Measurements from ENCODE around the gene NDST1.

The NDST1 gene

DNA sequence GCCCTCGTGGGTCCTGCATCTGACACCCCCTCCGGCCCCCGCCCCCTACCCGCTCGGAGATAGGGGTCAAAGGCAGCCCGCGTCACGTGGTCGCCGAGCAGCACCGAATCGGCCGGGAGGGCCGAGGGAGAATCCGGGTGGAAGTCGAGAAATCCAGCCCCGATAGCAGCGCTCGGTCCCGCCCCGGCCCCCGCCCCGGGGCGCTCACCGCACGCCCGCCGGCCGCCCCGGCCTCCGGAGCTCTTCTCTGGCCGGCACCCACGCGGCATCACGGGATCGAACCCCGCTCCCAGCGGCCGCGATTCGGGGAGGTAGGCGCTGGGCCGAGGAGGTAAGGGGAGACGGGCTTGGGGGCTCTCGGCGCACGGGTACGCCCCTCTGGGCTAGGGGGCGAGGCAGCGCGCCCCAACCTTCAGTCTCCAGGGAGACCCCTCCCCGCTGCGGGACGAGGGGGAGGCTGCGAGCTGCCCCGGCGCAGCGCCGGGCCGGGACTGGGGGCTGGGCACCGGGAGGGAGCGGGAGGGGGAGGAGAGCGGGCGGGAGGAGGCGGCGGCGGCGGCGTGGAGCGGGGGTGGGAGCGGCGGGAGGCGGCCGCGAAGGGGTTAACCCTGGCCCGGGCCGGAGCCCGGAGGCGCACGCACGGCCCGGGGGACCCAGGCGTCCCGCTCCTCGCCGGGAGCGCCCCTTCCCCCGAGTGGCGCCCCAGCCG, 22.1 kb upstream of the NDST1 start:
- H3K4me3 Mint-ChIP-seq: peak overlapping the region; percentile 67
- H3K9me3 Mint-ChIP-seq: no peaks in the 10 kb centered on the region
- DNase-seq (peak; percentile 38), ATAC-seq (peak; percentile 16)
- H3K27me3 Mint-ChIP-seq: peaks cover 5% of the 10 kb centered on the region
- no peak overlapping the region for H3K27ac Mint-ChIP-seq
- H3K4me1 Mint-ChIP-seq: peaks cover 18% of the 10 kb centered on the region
- H3K36me3 Mint-ChIP-seq (ENCODE audit: low read depth): no peaks in the 10 kb centered on the region

DNA sequence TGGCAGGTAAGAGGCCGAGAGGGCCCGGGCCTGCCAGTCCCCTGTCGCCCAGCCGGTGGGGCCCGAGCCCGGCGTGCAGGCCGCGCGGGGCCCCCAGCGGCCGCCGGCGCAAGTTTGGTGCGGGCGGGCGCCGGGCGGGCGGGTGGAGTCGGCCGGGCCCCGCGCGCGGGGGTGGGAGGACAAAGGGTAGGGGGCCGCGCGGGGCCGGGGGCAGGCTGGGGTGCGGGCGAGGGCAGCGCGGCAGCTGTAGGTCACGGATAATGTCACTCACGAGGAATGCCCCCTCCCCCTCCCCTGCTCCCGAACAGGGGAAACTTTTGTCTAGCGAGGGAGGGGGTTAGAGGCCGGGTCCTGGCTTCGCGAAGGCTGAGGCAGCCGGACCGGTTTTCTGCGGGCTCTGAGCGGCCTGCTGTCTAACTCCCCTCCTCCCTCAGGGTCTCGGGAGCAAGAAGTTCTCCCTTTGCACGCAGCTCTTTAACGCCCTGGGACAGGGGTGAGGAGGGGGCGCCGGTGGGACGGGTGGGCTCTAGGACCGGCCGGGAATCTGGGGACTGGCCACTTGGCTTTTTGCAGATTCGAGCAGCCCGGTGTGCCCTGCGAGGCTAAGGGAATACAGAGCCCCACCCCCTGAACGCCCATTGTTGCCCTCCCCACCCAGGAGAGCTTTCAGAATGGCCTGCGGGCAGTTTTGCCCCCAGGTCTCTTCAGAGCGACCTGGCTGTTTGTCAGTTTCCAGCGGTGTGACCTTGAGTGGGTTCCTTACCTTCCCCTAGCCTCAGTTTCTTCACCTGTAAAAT, 21.3 kb upstream of the NDST1 start:
- DNase-seq: peak; percentile 54
- peaks cover 18% of the 10 kb centered on the region for H3K4me1 Mint-ChIP-seq

DNA sequence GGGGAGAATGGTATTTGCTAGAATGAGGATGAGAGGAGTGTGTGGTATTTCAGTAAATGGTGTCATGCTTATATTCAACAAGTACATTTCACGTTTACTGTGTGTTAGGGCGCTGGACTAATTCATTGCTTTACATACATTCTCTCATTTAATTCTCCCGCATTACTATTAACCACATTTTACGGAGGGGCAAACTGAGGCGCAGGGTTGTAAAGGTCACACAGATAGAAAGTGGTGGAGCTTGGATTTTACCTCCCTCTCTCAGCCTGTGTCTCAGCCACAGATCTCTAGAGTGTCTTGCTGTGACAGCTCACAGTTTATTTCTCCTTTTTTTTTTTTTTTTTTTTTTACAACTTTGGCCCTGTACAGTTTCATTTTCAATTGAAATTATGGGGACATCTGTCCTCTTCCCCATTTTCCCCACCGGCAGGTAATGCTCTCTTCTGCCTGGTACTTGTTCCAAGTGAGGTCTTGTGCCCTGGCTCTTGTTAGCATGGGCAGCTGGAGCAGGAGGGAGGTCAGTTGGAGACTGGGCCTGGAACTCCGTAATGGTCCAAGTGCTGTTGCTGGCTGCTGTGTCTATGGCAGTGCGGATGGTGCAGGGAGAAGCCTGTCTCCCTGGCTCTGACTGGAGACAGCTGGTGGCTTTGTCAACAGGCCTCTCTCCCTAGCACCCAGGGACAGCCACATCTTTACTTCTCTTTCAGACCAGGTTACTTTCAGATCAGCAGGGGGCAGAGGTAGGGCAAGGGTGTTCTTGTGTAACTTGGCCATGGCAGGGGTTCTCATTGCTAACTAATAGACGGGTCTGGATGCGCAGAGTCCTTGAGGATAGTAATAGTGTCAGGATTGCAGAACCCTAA, 20.5 kb upstream of the NDST1 start:
- peaks cover 5% of the 10 kb centered on the region for H3K27me3 Mint-ChIP-seq
- H3K4me3 Mint-ChIP-seq: peak overlapping the region; percentile 71
- no peak for DNase-seq
- no peaks in the 10 kb centered on the region for H3K36me3 Mint-ChIP-seq (ENCODE audit: low read depth)
- no peak for ATAC-seq
- H3K9me3 Mint-ChIP-seq: no peaks in the 10 kb centered on the region
- peaks cover 18% of the 10 kb centered on the region for H3K4me1 Mint-ChIP-seq
- peak overlapping the region; percentile 67 for H3K27ac Mint-ChIP-seq

More for the DNA sequence above, 21.3 kb upstream of the NDST1 start:
- peak; percentile 47 for ATAC-seq
- no peaks in the 10 kb centered on the region for H3K9me3 Mint-ChIP-seq
- no peaks in the 10 kb centered on the region for H3K36me3 Mint-ChIP-seq (ENCODE audit: low read depth)
- H3K27me3 Mint-ChIP-seq: peaks cover 5% of the 10 kb centered on the region
- peak overlapping the region; percentile 71 for H3K4me3 Mint-ChIP-seq
- peak overlapping the region; percentile 67 for H3K27ac Mint-ChIP-seq

DNA sequence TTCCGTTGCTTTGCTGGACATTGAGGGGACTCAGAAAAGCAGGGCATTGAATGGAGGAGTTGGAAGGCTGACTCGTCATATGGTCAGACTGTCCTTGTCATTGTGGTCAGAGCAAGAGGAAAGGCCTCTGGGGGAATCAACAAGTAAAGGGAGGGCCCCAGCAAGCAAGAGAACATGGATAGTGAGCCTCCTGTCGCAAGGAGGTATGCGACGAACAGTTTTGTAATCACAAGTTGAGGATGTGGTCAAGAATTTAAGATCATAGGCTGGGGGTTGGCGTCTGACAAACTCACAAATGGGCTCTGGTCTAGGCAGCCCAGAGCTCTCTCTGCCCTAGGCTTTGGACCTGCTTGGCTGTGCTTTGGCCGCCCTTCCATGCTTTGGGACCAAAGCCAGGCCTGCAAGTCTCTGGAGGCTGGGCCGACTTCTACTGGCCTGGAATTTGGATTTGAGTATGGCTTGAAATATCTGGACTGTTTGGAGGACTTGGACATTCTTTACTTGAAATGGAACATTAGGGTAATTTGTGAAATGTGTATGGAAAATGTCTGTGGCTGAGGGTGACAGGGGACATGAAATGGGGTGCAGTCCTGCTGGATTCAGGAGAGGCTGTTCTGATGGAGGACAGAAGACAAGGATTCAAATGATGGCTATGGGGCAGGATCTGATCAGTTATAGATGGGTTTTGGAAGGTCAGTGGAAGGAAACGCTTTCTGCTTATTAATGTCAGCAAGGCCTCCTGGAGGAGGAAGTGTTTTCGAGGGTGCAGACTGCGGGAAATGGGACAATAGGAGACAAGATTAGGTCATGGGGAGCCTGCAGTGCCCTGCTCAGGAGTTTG, 19.2 kb upstream of the NDST1 start:
- no peak for ATAC-seq
- Mint-ChIP-seq H3K4me3 (no peak overlapping the region), H3K27ac (no peak overlapping the region), H3K4me1 (peaks cover 18% of the 10 kb centered on the region), H3K9me3 (no peaks in the 10 kb centered on the region), H3K36me3 (ENCODE audit: low read depth) (no peaks in the 10 kb centered on the region), H3K27me3 (peaks cover 5% of the 10 kb centered on the region)
- DNase-seq: no peak

DNA sequence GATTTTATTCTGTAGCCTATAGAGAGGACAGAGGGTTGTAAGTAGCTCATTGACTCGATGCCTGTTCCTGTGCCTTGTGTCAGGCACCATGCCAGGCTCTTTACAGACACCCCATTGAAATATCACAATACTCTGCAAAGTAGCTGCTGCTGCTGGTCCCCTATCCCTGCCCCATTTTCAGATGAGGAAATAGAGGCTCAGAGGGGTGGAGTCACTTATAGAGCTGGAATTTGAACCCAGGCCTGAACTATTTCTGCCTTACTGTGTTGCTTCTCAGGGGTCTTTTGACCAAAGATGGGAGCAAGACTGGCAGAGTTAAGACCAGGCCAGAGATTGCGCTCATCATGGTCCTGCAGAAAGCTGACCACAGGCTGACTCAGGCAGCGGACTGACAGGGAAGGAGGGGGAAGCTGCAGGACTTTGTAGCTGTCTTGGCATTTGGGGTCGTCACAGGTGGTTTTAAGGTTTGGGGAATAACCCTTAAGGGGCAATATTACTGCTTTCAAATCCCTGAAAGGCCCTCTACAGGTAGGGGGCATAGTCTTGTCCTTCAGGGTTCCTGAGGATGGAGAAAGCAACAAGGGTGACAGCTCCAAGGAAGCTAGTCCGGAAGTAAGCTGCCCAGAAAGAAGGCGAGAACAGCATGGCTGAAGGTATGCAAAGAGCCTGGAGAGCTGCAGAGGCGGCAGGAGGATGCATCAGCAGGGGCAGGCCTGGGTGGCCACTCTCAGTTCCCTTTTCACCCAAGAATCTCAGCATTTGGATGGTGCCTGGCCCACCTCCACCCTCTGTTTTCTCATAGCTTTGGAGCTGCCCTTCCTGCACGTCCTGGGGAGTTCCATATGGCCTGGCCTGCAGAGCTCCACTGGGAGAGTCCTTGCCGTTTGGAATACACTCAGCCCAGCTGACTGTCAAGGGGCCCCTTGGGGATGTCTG, 18.3 kb upstream of the NDST1 start:
- Mint-ChIP-seq H3K4me3 (peak overlapping the region; percentile 1), H3K27ac (no peak overlapping the region), H3K9me3 (no peaks in the 10 kb centered on the region), H3K27me3 (peaks cover 5% of the 10 kb centered on the region), H3K4me1 (peaks cover 18% of the 10 kb centered on the region), H3K36me3 (ENCODE audit: low read depth) (no peaks in the 10 kb centered on the region)
- no peak for ATAC-seq
- DNase-seq: no peak

DNA sequence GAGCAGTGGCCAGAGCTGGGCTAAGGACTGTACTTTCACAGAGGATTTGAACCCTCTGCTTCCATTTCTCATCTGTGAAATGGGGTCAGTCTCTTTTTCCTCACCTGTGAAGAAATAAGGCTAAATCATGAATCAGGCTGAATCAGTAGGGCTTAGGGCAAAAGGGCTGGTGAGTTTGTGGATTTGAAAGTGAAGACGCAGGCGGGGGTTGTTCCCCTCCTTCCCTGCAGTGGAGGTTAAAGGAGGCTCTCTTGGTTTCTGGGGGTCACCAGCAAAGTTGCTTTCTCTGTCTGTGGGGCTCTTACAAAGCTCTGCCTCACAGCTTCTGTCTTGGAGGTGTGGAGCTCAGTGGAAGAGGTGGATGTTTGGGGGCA, 17.6 kb upstream of the NDST1 start:
- H3K9me3 Mint-ChIP-seq: no peaks in the 10 kb centered on the region
- DNase-seq (no peak), ATAC-seq (no peak)
- no peak overlapping the region for H3K27ac Mint-ChIP-seq
- peaks cover 16% of the 10 kb centered on the region for H3K4me1 Mint-ChIP-seq
- H3K36me3 Mint-ChIP-seq (ENCODE audit: low read depth): no peaks in the 10 kb centered on the region
- H3K4me3 Mint-ChIP-seq: no peak overlapping the region
- H3K27me3 Mint-ChIP-seq: no peaks in the 10 kb centered on the region

DNA sequence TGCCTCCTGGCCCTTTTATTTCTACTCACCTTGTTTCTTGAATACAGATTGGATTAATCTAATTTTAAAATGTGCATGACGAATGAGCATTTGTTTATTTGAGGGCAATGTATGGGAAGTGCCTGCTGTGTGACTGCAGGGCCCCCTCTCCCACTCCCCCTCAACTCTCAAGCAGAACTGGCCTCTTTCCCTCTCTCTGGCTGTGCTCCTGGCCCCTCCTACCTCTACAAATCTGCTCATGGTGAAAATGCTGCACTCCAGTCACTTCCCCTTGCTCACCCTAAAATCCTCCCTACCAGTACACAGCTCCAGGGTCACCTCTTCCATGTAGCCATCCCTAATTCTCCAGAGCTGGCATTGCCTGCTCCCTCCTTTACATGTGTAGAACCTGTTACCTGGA, 17.2 kb upstream of the NDST1 start:
- Mint-ChIP-seq H3K27ac (no peak overlapping the region), H3K27me3 (no peaks in the 10 kb centered on the region), H3K36me3 (ENCODE audit: low read depth) (no peaks in the 10 kb centered on the region), H3K9me3 (no peaks in the 10 kb centered on the region), H3K4me3 (no peak overlapping the region), H3K4me1 (peaks cover 16% of the 10 kb centered on the region)
- ATAC-seq: no peak
- no peak for DNase-seq

DNA sequence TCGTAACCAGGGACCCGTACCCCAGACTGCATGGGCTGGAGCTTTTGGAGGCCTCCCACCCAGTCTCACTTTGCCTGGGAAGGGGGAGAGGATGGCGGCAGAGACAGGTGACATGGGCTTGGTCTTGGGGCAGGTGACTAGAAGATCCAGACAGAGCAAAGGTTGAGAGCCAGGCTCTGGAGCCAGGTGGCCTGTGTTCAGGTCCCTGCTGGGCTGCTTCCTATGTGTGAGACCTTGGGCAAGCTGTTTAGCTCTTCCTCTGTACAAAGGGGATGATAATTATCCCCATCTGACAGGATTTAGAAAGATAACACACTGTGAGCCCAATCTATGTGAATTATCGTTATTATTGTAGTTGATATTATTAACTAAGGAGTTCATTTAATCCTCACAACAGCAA, 16.1 kb upstream of the NDST1 start:
- peaks cover 16% of the 10 kb centered on the region for H3K4me1 Mint-ChIP-seq
- ATAC-seq (no peak), DNase-seq (no peak)
- H3K9me3 Mint-ChIP-seq: no peaks in the 10 kb centered on the region
- H3K27ac Mint-ChIP-seq: no peak overlapping the region
- H3K36me3 Mint-ChIP-seq (ENCODE audit: low read depth): no peaks in the 10 kb centered on the region
- no peak overlapping the region for H3K4me3 Mint-ChIP-seq
- no peaks in the 10 kb centered on the region for H3K27me3 Mint-ChIP-seq

DNA sequence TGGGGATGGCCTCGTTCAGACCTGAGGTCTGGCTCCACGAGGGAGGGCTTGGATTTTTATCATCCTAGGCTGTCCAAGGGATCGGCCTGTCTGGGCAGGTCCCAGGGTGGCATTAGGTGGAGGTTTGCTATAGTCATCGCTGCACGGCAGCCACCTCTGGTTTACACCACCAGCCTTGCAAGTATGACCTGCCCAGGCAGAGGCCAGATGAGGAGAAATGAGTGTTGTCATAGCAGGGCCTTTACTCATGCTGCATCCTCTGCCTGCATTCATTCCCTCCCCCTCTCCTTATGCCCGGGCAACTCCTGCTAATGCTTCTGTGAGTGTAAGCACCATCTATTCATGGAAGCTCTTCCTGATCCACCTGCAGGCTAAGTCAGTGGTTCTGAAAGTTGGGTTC, 15.3 kb upstream of the NDST1 start:
- H3K9me3 Mint-ChIP-seq: no peaks in the 10 kb centered on the region
- no peak overlapping the region for H3K4me3 Mint-ChIP-seq
- DNase-seq (no peak), ATAC-seq (peak; percentile 4)
- H3K4me1 Mint-ChIP-seq: peaks cover 9% of the 10 kb centered on the region
- H3K27me3 Mint-ChIP-seq: no peaks in the 10 kb centered on the region
- no peaks in the 10 kb centered on the region for H3K36me3 Mint-ChIP-seq (ENCODE audit: low read depth)
- H3K27ac Mint-ChIP-seq: no peak overlapping the region

DNA sequence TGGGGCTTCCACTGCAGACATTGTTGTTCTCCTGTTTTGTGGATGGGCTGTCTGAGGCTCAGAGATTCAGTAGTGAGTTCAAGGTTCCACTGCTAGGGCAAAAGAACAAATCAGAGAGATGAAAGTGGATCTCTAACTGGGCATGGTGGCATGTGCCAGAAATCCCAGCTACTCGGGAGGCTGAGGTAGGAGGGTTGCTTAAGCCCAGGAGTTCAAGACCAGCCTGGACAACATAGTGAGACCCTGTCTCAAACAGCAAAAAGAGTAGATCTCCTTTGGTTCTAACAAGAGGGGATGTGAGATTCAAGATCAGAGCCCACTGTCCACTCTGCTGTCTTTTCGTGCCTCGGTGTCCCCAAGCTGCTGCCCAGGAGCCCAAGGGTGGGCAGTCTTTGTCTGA, 11.8 kb upstream of the NDST1 start:
- H3K4me1 Mint-ChIP-seq: no peaks in the 10 kb centered on the region
- no peak for ATAC-seq
- H3K4me3 Mint-ChIP-seq: no peak overlapping the region
- no peaks in the 10 kb centered on the region for H3K36me3 Mint-ChIP-seq (ENCODE audit: low read depth)
- DNase-seq: no peak
- H3K27me3 Mint-ChIP-seq: no peaks in the 10 kb centered on the region
- H3K27ac Mint-ChIP-seq: no peak overlapping the region
- H3K9me3 Mint-ChIP-seq: no peaks in the 10 kb centered on the region

DNA sequence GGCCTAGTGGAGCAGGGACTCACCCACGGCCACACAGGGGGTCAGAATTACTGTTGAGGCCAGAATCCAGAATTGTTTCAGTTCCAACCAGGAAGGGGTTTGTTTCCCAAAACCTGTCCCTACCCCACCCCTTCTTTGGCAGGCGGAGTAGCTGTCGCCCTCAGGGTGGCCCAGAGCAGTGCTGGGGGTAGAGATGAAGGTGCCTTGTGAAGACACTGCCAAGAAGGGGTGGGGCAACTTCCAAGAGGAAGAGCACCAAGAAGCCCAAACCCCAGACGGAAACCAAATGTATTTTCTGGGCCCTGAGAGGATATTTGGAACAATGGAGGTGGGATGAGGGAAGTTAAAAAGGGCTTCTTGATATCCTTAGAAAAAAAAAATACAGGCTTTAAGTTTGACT, 11.4 kb upstream of the NDST1 start:
- Mint-ChIP-seq H3K36me3 (ENCODE audit: low read depth) (no peaks in the 10 kb centered on the region), H3K9me3 (no peaks in the 10 kb centered on the region), H3K27me3 (no peaks in the 10 kb centered on the region), H3K4me3 (no peak overlapping the region), H3K27ac (no peak overlapping the region), H3K4me1 (no peaks in the 10 kb centered on the region)
- ATAC-seq (no peak), DNase-seq (no peak)

DNA sequence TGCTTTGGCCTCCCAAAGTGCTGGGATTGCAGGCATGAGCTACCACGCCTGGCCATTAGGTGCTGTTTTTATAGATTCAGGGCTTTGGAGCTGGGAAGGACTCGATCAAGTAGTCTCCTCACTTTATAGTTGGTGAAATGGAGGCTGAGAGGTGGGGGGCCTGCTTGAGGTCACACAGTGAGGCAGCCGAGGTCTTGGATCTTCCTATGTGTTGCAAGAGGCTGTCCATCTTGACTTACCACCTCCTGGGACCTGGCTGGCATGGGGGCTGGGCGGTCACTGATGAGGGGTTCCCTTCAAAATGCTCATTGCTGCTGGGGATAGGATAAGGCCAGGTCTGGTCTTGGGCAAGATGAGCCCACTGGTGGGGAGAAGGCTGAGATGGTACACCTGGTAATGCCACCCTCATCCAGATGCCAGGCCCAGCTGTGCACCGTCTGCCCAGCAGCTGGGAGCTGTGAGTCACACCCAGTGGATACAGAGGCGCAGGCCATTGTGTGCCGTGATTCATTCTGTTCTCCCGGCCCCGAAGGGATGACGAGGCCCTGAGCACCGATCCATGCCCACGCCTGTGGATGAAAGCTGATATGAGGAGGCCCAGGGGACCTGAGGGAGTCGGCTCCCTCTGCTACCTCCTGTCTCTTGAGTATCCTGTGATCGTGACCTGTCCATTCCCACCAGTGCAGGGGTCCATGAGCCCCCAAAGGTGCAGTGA, 10.5 kb upstream of the NDST1 start:
- Mint-ChIP-seq H3K4me1 (no peaks in the 10 kb centered on the region), H3K36me3 (ENCODE audit: low read depth) (no peaks in the 10 kb centered on the region), H3K27me3 (no peaks in the 10 kb centered on the region), H3K9me3 (no peaks in the 10 kb centered on the region), H3K4me3 (no peak overlapping the region), H3K27ac (no peak overlapping the region)
- DNase-seq (no peak), ATAC-seq (no peak)

DNA sequence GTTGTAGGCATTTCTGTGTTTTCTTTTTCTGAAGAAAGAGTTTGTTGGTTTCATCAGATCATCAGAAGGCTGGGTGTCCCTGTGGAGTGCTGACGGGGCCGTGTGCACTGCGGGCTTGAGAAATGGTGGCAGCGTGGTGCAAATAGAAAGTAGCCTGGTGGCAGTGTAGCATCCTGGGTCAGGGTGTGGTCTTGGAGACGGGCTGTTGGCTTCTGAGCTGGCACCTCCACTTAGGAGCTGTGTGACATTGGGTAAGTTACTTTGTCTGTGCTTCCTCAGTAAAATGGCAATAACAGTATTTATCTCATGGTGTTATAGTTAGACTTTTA, 10.0 kb upstream of the NDST1 start:
- no peaks in the 10 kb centered on the region for H3K27me3 Mint-ChIP-seq

More for the DNA sequence above, 10.0 kb upstream of the NDST1 start:
- H3K4me3 Mint-ChIP-seq: no peak overlapping the region
- H3K9me3 Mint-ChIP-seq: no peaks in the 10 kb centered on the region
- H3K4me1 Mint-ChIP-seq: no peaks in the 10 kb centered on the region
- ATAC-seq: no peak
- H3K36me3 Mint-ChIP-seq (ENCODE audit: low read depth): no peaks in the 10 kb centered on the region
- no peak overlapping the region for H3K27ac Mint-ChIP-seq
- no peak for DNase-seq
